Left lung (tissue), 10 donors: ENCODE measurements around the gene FARP1. TPM values are rescaled to one million over a fixed set of nuclear protein-coding genes. Genes with fewer than 3 reads are reported as not detected.

Experiments
- ATAC-seq: fragments of 200-7000 bp; cut with Tn5 transposase; one replicate; pipeline ENCODE4 v1.9.1; 2020; ENCODE audit warnings: moderate library complexity
- DNase-seq, 4 donors: peaks; one replicate each; pipeline ENCODE4 v3.0.0-alpha.2; 2013 to 2020
- H3K27ac ChIP-seq, 2 donors: fragments of 200-600 bp; sonication (generic) in 1 of 2; one replicate each; pipeline versions ENCODE4 v1.5.0 to v1.8.0; 2020 to 2021
- H3K27me3 ChIP-seq, 2 donors: fragments of 200-600 bp; sonication (generic) in 1 of 2; one replicate each; pipeline versions ENCODE4 v1.5.0 to v1.8.0; 2020 to 2021
- H3K36me3 ChIP-seq, 2 donors: fragments of 200-600 bp; sonication (generic) in 1 of 2; one replicate each; pipeline versions ENCODE4 v1.5.0 to v1.8.0; 2020 to 2021
- H3K4me1 ChIP-seq, 2 donors: fragments of 200-600 bp; one replicate each; pipeline ENCODE4 v1.8.0; 2021
- H3K4me3 ChIP-seq, 2 donors: fragments of 200-600 bp; sonication (generic) in 1 of 2; one replicate each; pipeline versions ENCODE4 v1.5.0 to v1.8.0; 2020 to 2021; ENCODE audit warnings: mild to moderate bottlenecking in 1 of 2
- H3K9me3 ChIP-seq, 2 donors: fragments of 200-600 bp; sonication (generic) in 1 of 2; one replicate each; pipeline versions ENCODE4 v1.5.0 to v1.8.0; 2020 to 2021
- CTCF ChIP-seq, 2 donors: fragments of 200-600 bp; sonication (generic) in 1 of 2; IDR thresholded peaks; one replicate each; pipeline versions ENCODE4 v1.5.0 to v1.8.0; 2021; ENCODE audit warnings: antibody characterized with exemption in 2 of 2
- intact Hi-C, 2 donors: fragments of 100-400 bp; cut with DNase I; formaldehyde crosslinking; loops; one replicate each; pipeline versions ENCODE4 v1.11.2 to v1.14.2; 2022
- polyA plus RNA-seq, 6 donors: library from polyadenylated mRNA; unstranded; fragments of 120-200 nt; gene quantifications; one replicate each; pipeline ENCODE4 v1.2.1, GENCODE V29; 2013; ENCODE audit not compliant: insufficient read length in 6 of 6
- total RNA-seq, 2 donors: library from RNA; stranded (reverse); fragmentation: NEBNext Ultra II Directional; extraction: Animal tissue kit (Norgen Biotek cat#: 25700); gene quantifications; one replicate each; pipeline ENCODE4 v1.2.1, GENCODE V29; 2021
- donor health status: DM: no; HTN: yes; CAD: no.
- donor health status: DM: no; HTN: no; CAD: no.

Gene FARP1
- total and polyA plus RNA-seq, 8 donors, result 78.9 to 142 (median 132) TPM

GRCh38 chr13:98321395-98321794, 178.5 kb downstream of the FARP1 start:
- Histone ChIP-seq H3K4me3 (no peak overlapping the region), H3K9me3 (no peaks in the 10 kb centered on the region), H3K27ac (no peak overlapping the region), H3K4me1 (peaks cover 0 to 3% of the 10 kb centered on the region in 2 donors), H3K27me3 (no peaks in the 10 kb centered on the region), H3K36me3 (no peaks in the 10 kb centered on the region)
- DNase-seq (no peak), ATAC-seq (no peak)
- TF ChIP-seq CTCF (IDR thresholded peaks at IDR 0.05), result no peak
- intact Hi-C loops, result no loop called here

GRCh38 chr13:98322091-98322718, 179.3 kb downstream of the FARP1 start:
- Histone ChIP-seq H3K9me3 (no peaks in the 10 kb centered on the region), H3K27ac (no peak overlapping the region), H3K4me3 (no peak overlapping the region), H3K4me1 (peaks cover 0 to 3% of the 10 kb centered on the region in 2 donors), H3K27me3 (no peaks in the 10 kb centered on the region), H3K36me3 (no peaks in the 10 kb centered on the region)
- TF ChIP-seq CTCF (IDR thresholded peaks at IDR 0.05), result no peak
- DNase-seq (no peak), ATAC-seq (peak; percentile 48)
- intact Hi-C loops, result no loop called here

GRCh38 chr13:98324105-98324504, 181.2 kb downstream of the FARP1 start:
- Histone ChIP-seq H3K36me3 (no peaks in the 10 kb centered on the region), H3K27ac (no peak overlapping the region), H3K27me3 (no peaks in the 10 kb centered on the region), H3K4me1 (peaks cover 0 to 3% of the 10 kb centered on the region in 2 donors), H3K4me3 (no peak overlapping the region), H3K9me3 (no peaks in the 10 kb centered on the region)
- intact Hi-C loops, result no loop called here
- DNase-seq, result peak in 1 of 4 donors; percentile 36
- no peak for TF ChIP-seq CTCF (IDR thresholded peaks at IDR 0.05)
- ATAC-seq, result no peak

GRCh38 chr13:98325724-98326123, 182.8 kb downstream of the FARP1 start:
- Histone ChIP-seq H3K4me1 (peaks cover 0 to 3% of the 10 kb centered on the region in 2 donors), H3K4me3 (no peak overlapping the region), H3K27me3 (no peaks in the 10 kb centered on the region), H3K27ac (no peak overlapping the region), H3K9me3 (no peaks in the 10 kb centered on the region), H3K36me3 (no peaks in the 10 kb centered on the region)
- TF ChIP-seq CTCF (IDR thresholded peaks at IDR 0.05), result no peak
- DNase-seq, result no peak
- intact Hi-C loops, result no loop called here
- ATAC-seq, result no peak

- ATAC-seq (no peak), DNase-seq (no peak)
- intact Hi-C loops, result no loop called here
- Histone ChIP-seq H3K27ac (no peak overlapping the region), H3K4me3 (no peak overlapping the region), H3K4me1 (peaks cover 0 to 3% of the 10 kb centered on the region in 2 donors), H3K36me3 (no peaks in the 10 kb centered on the region), H3K9me3 (no peaks in the 10 kb centered on the region), H3K27me3 (no peaks in the 10 kb centered on the region)
- no peak for TF ChIP-seq CTCF (IDR thresholded peaks at IDR 0.05)
Observed at GRCh38 chr13:98326291-98326690, 183.4 kb downstream of the FARP1 start.
